ENCODE measurements around the gene SRI.

The SRI gene

GRCh38 chr7:88229302-88229995, 9.6 kb upstream of the SRI start:
- H3K9me3 Mint-ChIP-seq, result peaks cover 3% of the 10 kb centered on the region
- no peak overlapping the region for H3K4me3 Mint-ChIP-seq
- no peaks in the 10 kb centered on the region for H3K27me3 Mint-ChIP-seq (ENCODE audit: low read depth)
- TF ChIP-seq CTCF (IDR thresholded peaks at IDR 0.05; ENCODE audit: unreplicated experiment in 3 of 3), result no peak
- no peaks in the 10 kb centered on the region for H3K36me3 Mint-ChIP-seq (ENCODE audit: low read depth)
- no peak overlapping the region for H3K27ac Mint-ChIP-seq
- no peaks in the 10 kb centered on the region for H3K4me1 Mint-ChIP-seq

GRCh38 chr7:88226886-88227516, 7.2 kb upstream of the SRI start:
- no peak for TF ChIP-seq CTCF (IDR thresholded peaks at IDR 0.05; ENCODE audit: unreplicated experiment in 3 of 3)
- H3K9me3 Mint-ChIP-seq, result peaks cover 3% of the 10 kb centered on the region
- no peaks in the 10 kb centered on the region for H3K27me3 Mint-ChIP-seq (ENCODE audit: low read depth)
- H3K4me3 Mint-ChIP-seq, result no peak overlapping the region
- H3K27ac Mint-ChIP-seq, result peak overlapping the region in 2 of 3 experiments; percentile 52 to 89
- no peaks in the 10 kb centered on the region for H3K4me1 Mint-ChIP-seq
- no peaks in the 10 kb centered on the region for H3K36me3 Mint-ChIP-seq (ENCODE audit: low read depth)

DNA sequence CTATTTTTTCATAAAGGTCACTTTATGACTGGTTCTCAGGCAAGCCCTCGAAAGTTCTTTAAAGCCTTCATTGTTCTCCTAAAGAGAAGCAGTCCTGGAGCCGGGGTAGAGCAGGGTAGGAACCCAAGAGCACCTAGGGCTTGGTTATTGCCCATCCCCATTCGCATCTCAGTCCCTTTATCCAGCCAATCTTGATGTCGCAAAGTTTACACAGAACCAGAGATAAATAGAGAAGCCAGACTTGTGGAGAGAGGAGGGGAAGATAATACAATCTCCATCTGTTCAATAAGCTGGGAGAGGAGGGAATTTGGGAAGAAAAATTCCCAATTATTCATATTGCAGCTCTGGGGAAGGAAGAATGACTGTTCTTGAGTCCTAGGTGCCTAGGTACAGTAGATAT, 6.4 kb upstream of the SRI start:
- no peak for TF ChIP-seq CTCF (IDR thresholded peaks at IDR 0.05; ENCODE audit: unreplicated experiment in 3 of 3)
- H3K27ac Mint-ChIP-seq, result no peak overlapping the region
- no peaks in the 10 kb centered on the region for H3K36me3 Mint-ChIP-seq (ENCODE audit: low read depth)
- peaks cover under 1% of the 10 kb centered on the region for H3K4me1 Mint-ChIP-seq
- H3K27me3 Mint-ChIP-seq (ENCODE audit: low read depth), result no peaks in the 10 kb centered on the region
- H3K4me3 Mint-ChIP-seq, result no peak overlapping the region
- H3K9me3 Mint-ChIP-seq, result peaks cover 3% of the 10 kb centered on the region

GRCh38 chr7:88224601-88225275, 4.9 kb upstream of the SRI start:
- no peaks in the 10 kb centered on the region for H3K27me3 Mint-ChIP-seq (ENCODE audit: low read depth)
- TF ChIP-seq CTCF (IDR thresholded peaks at IDR 0.05; ENCODE audit: unreplicated experiment in 3 of 3), result no peak
- no peaks in the 10 kb centered on the region for H3K36me3 Mint-ChIP-seq (ENCODE audit: low read depth)
- H3K4me3 Mint-ChIP-seq, result no peak overlapping the region
- peaks cover 12% of the 10 kb centered on the region for H3K4me1 Mint-ChIP-seq
- H3K27ac Mint-ChIP-seq, result no peak overlapping the region
- H3K9me3 Mint-ChIP-seq, result peaks cover 3% of the 10 kb centered on the region

DNA sequence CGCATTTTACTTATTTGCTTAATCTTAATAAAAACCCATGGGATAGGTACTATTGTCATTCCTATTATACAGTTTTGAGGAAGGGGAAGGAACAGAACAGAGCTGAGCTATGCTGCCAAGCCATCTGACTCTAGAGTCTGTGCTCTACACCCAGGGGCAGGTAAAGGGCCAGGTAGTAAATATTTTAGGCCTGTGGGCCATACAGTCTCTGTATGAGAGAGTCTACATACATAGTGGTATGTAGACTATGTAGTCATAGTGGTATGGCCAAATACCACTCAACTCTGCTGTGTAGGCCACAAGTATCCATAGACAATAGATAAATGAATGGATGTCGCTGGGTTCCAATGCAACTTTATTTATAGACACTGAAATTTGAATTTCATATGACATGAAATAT, 3.4 kb upstream of the SRI start:
- no peak for TF ChIP-seq CTCF (IDR thresholded peaks at IDR 0.05; ENCODE audit: unreplicated experiment in 3 of 3)
- Mint-ChIP-seq H3K4me3 (no peak overlapping the region), H3K27ac (no peak overlapping the region), H3K27me3 (ENCODE audit: low read depth) (no peaks in the 10 kb centered on the region), H3K4me1 (peaks cover 17% of the 10 kb centered on the region), H3K9me3 (peaks cover 1% of the 10 kb centered on the region), H3K36me3 (ENCODE audit: low read depth) (no peaks in the 10 kb centered on the region)

Measured in nephron (organoid).